ENCODE data around the gene FAM222A. TPM values are rescaled to one million over a fixed set of nuclear protein-coding genes. Genes with fewer than 3 reads are reported as not detected.

The FAM222A gene
- polyA plus RNA-seq, 3 donors = 0.09 TPM; not detected in 2

GRCh38 chr12:109737126-109737525 is 23.5 kb downstream of the FAM222A start:
- Histone ChIP-seq H3K27me3 (ENCODE audit: control insufficient read depth in 2 of 2, insufficient read depth in 2 of 2, low read length in 2 of 2) (peaks cover 0 to 27% of the 10 kb centered on the region in 2 donors), H3K79me2 (ENCODE audit: insufficient read depth, low read length) (no peaks in the 10 kb centered on the region), H4K20me1 (ENCODE audit: insufficient read depth, low read length) (no peaks in the 10 kb centered on the region), H3K36me3 (replicated peaks in 1 of 2; ENCODE audit: control insufficient read depth in 1 of 2, insufficient read depth in 2 of 2, low read length in 2 of 2) (no peaks in the 10 kb centered on the region), H2AFZ (ENCODE audit: insufficient read depth, low read depth, low read length, poor library complexity, severe bottlenecking) (no peak overlapping the region), H3K9ac (ENCODE audit: insufficient read depth, low read length, poor library complexity, severe bottlenecking) (no peak overlapping the region), H3K4me2 (replicated peaks; ENCODE audit: extremely low read depth, low read length, poor library complexity, severe bottlenecking) (no peak overlapping the region), H3K9me3 (replicated peaks in 1 of 2; ENCODE audit: control insufficient read depth in 1 of 2, insufficient read depth in 1 of 2, low read length in 2 of 2) (no peaks in the 10 kb centered on the region), H3K27ac (ENCODE audit: low read depth in 1 of 2, low read length in 2 of 2) (no peak overlapping the region), H3K4me1 (ENCODE audit: control insufficient read depth in 1 of 2, insufficient read depth in 2 of 2, low read length in 2 of 2) (no peaks in the 10 kb centered on the region), H3K4me3 (replicated peaks in 1 of 3; ENCODE audit: low read depth in 2 of 3, low read length in 3 of 3) (no peak overlapping the region)
- Mint-ChIP-seq H3K36me3 (no peaks in the 10 kb centered on the region), H3K27ac (no peak overlapping the region), H3K4me1 (no peaks in the 10 kb centered on the region), H3K4me3 (no peak overlapping the region), H3K9me3 (peaks cover 0 to 5% (median 0%) of the 10 kb centered on the region in 7 donors), H3K27me3 (ENCODE audit: low read depth in 3 of 3) (peaks cover 27 to 39% (median 32%) of the 10 kb centered on the region in 3 donors)
- WGBS (ENCODE audit: insufficient coverage) = 14% methylated on average over 1 of the region's 1 CpG
- no peak for TF ChIP-seq CTCF (IDR thresholded peaks at IDR 0.05)
- intact Hi-C loops (cut with micrococcal nuclease) = no loop called here
- no peak for DNase-seq

DNA sequence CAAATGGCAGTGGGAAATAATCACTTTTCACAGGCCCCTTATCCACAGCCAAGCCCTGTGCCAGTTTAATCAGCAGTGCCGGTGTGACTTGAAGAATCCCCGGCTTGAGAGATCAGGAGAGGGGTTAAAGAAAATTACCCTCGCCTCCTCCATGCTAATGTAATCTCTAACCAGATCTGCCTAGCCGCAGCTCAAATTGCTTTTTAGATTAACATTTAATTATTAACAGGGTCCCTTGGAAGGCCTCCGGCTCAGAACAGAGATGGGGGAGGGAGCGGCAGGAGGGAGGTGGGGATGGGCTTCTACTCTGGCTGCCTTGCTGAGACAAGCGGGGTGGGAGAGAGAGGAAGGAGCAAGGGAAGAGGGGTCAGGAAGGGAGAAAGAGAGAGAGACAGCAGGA is 24.0 kb downstream of the FAM222A start:
- no peak overlapping the region for H3K27ac ChIP-seq (ENCODE audit: low read depth in 1 of 2, low read length in 2 of 2)
- H3K9me3 ChIP-seq (replicated peaks in 1 of 2; ENCODE audit: control insufficient read depth in 1 of 2, insufficient read depth in 1 of 2, low read length in 2 of 2) = no peaks in the 10 kb centered on the region
- intact Hi-C loops (cut with micrococcal nuclease) = no loop called here
- 69% methylated on average over 3 of the region's 7 CpGs for WGBS (ENCODE audit: insufficient coverage)
- TF ChIP-seq CTCF (IDR thresholded peaks at IDR 0.05) = no peak
- Mint-ChIP-seq H3K9me3 (peaks cover 0 to 5% (median 0%) of the 10 kb centered on the region in 7 donors), H3K4me3 (no peak overlapping the region), H3K27me3 (ENCODE audit: low read depth in 3 of 3) (peaks cover 27 to 36% (median 32%) of the 10 kb centered on the region in 3 donors), H3K36me3 (no peaks in the 10 kb centered on the region), H3K27ac (no peak overlapping the region), H3K4me1 (no peaks in the 10 kb centered on the region)
- H3K4me2 ChIP-seq (replicated peaks; ENCODE audit: extremely low read depth, low read length, poor library complexity, severe bottlenecking) = no peak overlapping the region
- no peak overlapping the region for H2AFZ ChIP-seq (ENCODE audit: insufficient read depth, low read depth, low read length, poor library complexity, severe bottlenecking)
- H3K4me3 ChIP-seq (replicated peaks in 1 of 3; ENCODE audit: low read depth in 2 of 3, low read length in 3 of 3) = no peak overlapping the region
- no peak for DNase-seq
- no peaks in the 10 kb centered on the region for H3K4me1 ChIP-seq (ENCODE audit: control insufficient read depth in 1 of 2, insufficient read depth in 2 of 2, low read length in 2 of 2)
- H4K20me1 ChIP-seq (ENCODE audit: insufficient read depth, low read length) = no peaks in the 10 kb centered on the region
- H3K36me3 ChIP-seq (replicated peaks in 1 of 2; ENCODE audit: control insufficient read depth in 1 of 2, insufficient read depth in 2 of 2, low read length in 2 of 2) = no peaks in the 10 kb centered on the region
- no peak overlapping the region for H3K9ac ChIP-seq (ENCODE audit: insufficient read depth, low read length, poor library complexity, severe bottlenecking)
- no peaks in the 10 kb centered on the region for H3K79me2 ChIP-seq (ENCODE audit: insufficient read depth, low read length)
- peaks cover 0 to 27% of the 10 kb centered on the region in 2 donors for H3K27me3 ChIP-seq (ENCODE audit: control insufficient read depth in 2 of 2, insufficient read depth in 2 of 2, low read length in 2 of 2)
